SK-N-SH treated with all-trans-retinoic acid at 6 μM for 48 hours (cell line): ENCODE measurements around the gene MACROH2A2.

Source experiments
- ATAC-seq: fragments of 200-7000 bp; cut with Tn5 transposase; 3 replicates; pipeline ENCODE4 v1.9.1; 2020; ENCODE audit warnings: mild to moderate bottlenecking, moderate library complexity
- ARNTL ChIP-seq: fragments of 450-650 bp; formaldehyde crosslinking; IDR thresholded peaks from 2 replicates; pipeline ENCODE4 v1.5.0; 2020; ENCODE audit warnings: low read depth, mild to moderate bottlenecking, moderate library complexity, borderline replicate concordance
- BACH2 ChIP-seq: fragments of 250-450 bp; sonication (Bioruptor Pico); IDR thresholded peaks from 2 replicates; pipeline ENCODE4 v1.9.0; 2021; ENCODE audit warnings: mild to moderate bottlenecking, borderline replicate concordance
- CREB5 ChIP-seq: fragments of 250-450 bp; sonication (Bioruptor Pico); IDR thresholded peaks from 2 replicates; pipeline ENCODE4 v1.5.1; 2020; ENCODE audit warnings: low read depth, mild to moderate bottlenecking, moderate library complexity
- CSDC2 ChIP-seq: fragments of 250-450 bp; sonication (Bioruptor Pico); IDR thresholded peaks from 2 replicates; pipeline ENCODE4 v1.5.0; 2020; ENCODE audit warnings: mild to moderate bottlenecking, moderate library complexity
- CSRNP3 ChIP-seq: fragments of 250-450 bp; sonication (Bioruptor Pico); IDR thresholded peaks from 2 replicates; pipeline ENCODE4 v1.5.1; 2021; ENCODE audit warnings: mild to moderate bottlenecking, moderate library complexity
- ESRRG ChIP-seq: fragments of 250-450 bp; sonication (Bioruptor Pico); IDR thresholded peaks from 2 replicates; pipeline ENCODE4 v1.6.1; 2021; ENCODE audit warnings: mild to moderate bottlenecking
- GLIS3 ChIP-seq: fragments of 250-450 bp; sonication (Bioruptor Pico); IDR thresholded peaks from 2 replicates; pipeline ENCODE4 v1.5.0; 2020; ENCODE audit warnings: mild to moderate bottlenecking, moderate library complexity
- ISL1 ChIP-seq: fragments of 250-450 bp; sonication (Bioruptor Pico); IDR thresholded peaks from 2 replicates; pipeline ENCODE4 v2.1.2; 2022; ENCODE audit warnings: mild to moderate bottlenecking, moderate library complexity
- OSR1 ChIP-seq: fragments of 250-450 bp; sonication (Bioruptor Pico); IDR thresholded peaks from 2 replicates; pipeline ENCODE4 v1.8.0; 2022; ENCODE audit warnings: moderate library complexity, mild to moderate bottlenecking, inconsistent platforms
- PATZ1 ChIP-seq: fragments of 250-450 bp; sonication (Bioruptor Pico); IDR thresholded peaks from 2 replicates; pipeline ENCODE4 v1.8.0; 2020; ENCODE audit warnings: mild to moderate bottlenecking, moderate library complexity, borderline replicate concordance
- PPARA ChIP-seq: fragments of 250-450 bp; sonication (Bioruptor Pico); IDR thresholded peaks from 2 replicates; pipeline ENCODE4 v1.5.0; 2020; ENCODE audit warnings: mild to moderate bottlenecking, borderline replicate concordance
- RARB ChIP-seq: fragments of 250-450 bp; sonication (Bioruptor Pico); IDR thresholded peaks from 2 replicates; pipeline ENCODE4 v1.8.0; 2021; ENCODE audit warnings: mild to moderate bottlenecking, moderate library complexity
- SNAI2 ChIP-seq: fragments of 250-450 bp; sonication (Bioruptor Pico); IDR thresholded peaks from 2 replicates; pipeline ENCODE4 v1.5.0; 2020; ENCODE audit warnings: mild to moderate bottlenecking, moderate library complexity
- TCF4 ChIP-seq: fragments of 250-450 bp; sonication (Bioruptor Pico); IDR thresholded peaks from 2 replicates; pipeline ENCODE4 v1.8.0; 2021; ENCODE audit warnings: mild to moderate bottlenecking, moderate library complexity, borderline replicate concordance
- TOX ChIP-seq: fragments of 250-450 bp; sonication (Bioruptor Pico); IDR thresholded peaks from 2 replicates; pipeline ENCODE4 v1.8.0; 2021; ENCODE audit warnings: mild to moderate bottlenecking, moderate library complexity, borderline replicate concordance
- ZC3H10 ChIP-seq: fragments of 250-450 bp; sonication (Bioruptor Pico); IDR thresholded peaks from 2 replicates; pipeline ENCODE4 v1.5.1; 2021; ENCODE audit warnings: mild to moderate bottlenecking, moderate library complexity
- ZFP30 ChIP-seq: fragments of 450-650 bp; formaldehyde crosslinking; IDR thresholded peaks from 2 replicates; pipeline ENCODE4 v1.5.0; 2022; ENCODE audit warnings: mild to moderate bottlenecking, moderate library complexity
- ZNF565 ChIP-seq: fragments of 450-650 bp; formaldehyde crosslinking; conservative IDR thresholded peaks from 2 replicates; pipeline ENCODE4 v1.5.0; 2020; ENCODE audit warnings: low read depth, mild to moderate bottlenecking, moderate library complexity
- ZNF70 ChIP-seq: fragments of 450-650 bp; formaldehyde crosslinking; IDR thresholded peaks from 2 replicates; pipeline ENCODE4 v1.5.0; 2020; ENCODE audit warnings: mild to moderate bottlenecking, moderate library complexity
- ZNF8 ChIP-seq: fragments of 450-650 bp; formaldehyde crosslinking; IDR thresholded peaks from 2 replicates; pipeline ENCODE4 v1.5.0; 2020; ENCODE audit warnings: mild to moderate bottlenecking, moderate library complexity
- TF ChIP-seq, protein P1 (sequence below): fragments of 250-450 bp; sonication (Bioruptor Pico); IDR thresholded peaks from 2 replicates; pipeline ENCODE4 v1.8.0; 2021; ENCODE audit warnings: low read depth, mild to moderate bottlenecking, moderate library complexity, borderline replicate concordance
- TF ChIP-seq, protein P2 (sequence below): fragments of 250-450 bp; sonication (Bioruptor Pico); IDR thresholded peaks from 2 replicates; pipeline ENCODE4 v1.5.0; 2020; ENCODE audit warnings: mild to moderate bottlenecking, moderate library complexity

Gene MACROH2A2

GRCh38 chr10:70087616-70088307 is 35.1 kb downstream of the MACROH2A2 start:
- ATAC-seq, result no peak
- no peak for TF ChIP-seq ARNTL (CRISPR knock-in tag)
- no peak for TF ChIP-seq ESRRG
- TF ChIP-seq BACH2, result no peak
- no peak for TF ChIP-seq SNAI2 (CRISPR knock-in tag)
- no peak for TF ChIP-seq TOX
- TF ChIP-seq ZNF70 (CRISPR knock-in tag), result no peak
- TF ChIP-seq CSRNP3 (CRISPR knock-in tag), result no peak
- no peak for TF ChIP-seq TCF4
- TF ChIP-seq ZNF565 (CRISPR knock-in tag), result no peak

DNA sequence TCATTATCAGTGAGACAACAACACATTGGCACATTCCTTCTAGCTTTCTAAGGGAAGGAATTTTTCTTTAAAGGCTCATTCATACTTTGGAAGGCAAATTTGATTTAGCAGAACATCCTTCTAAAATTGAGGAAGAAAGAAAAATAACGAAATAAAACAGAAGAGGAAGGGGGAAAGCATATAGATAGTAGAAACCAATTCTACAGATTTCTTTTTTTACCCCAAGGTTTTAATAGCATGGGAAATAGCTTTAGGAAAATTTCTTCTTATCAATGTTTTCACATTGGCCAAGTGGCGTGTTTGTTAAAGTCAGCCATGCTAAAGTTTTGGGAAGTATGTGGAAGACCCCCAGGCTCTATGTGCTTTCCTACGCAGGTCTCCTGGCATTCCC is 35.7 kb downstream of the MACROH2A2 start:
- TF ChIP-seq ZC3H10, result no peak
- TF ChIP-seq SNAI2 (CRISPR knock-in tag), result no peak
- no peak for TF ChIP-seq ISL1 (CRISPR knock-in tag)
- no peak for TF ChIP-seq CREB5 (CRISPR knock-in tag)
- no peak for TF ChIP-seq BACH2
- TF ChIP-seq TOX, result no peak
- no peak for TF ChIP-seq ESRRG
- TF ChIP-seq ZNF8 (CRISPR knock-in tag), result no peak
- TF ChIP-seq ZFP30, result no peak
- TF ChIP-seq, protein P1, sequence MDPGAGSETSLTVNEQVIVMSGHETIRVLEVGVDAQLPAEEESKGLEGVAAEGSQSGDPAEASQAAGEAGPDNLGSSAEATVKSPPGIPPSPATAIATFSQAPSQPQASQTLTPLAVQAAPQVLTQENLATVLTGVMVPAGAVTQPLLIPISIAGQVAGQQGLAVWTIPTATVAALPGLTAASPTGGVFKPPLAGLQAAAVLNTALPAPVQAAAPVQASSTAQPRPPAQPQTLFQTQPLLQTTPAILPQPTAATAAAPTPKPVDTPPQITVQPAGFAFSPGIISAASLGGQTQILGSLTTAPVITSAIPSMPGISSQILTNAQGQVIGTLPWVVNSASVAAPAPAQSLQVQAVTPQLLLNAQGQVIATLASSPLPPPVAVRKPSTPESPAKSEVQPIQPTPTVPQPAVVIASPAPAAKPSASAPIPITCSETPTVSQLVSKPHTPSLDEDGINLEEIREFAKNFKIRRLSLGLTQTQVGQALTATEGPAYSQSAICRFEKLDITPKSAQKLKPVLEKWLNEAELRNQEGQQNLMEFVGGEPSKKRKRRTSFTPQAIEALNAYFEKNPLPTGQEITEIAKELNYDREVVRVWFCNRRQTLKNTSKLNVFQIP (CRISPR knock-in tag), result no peak
- TF ChIP-seq, protein P2, sequence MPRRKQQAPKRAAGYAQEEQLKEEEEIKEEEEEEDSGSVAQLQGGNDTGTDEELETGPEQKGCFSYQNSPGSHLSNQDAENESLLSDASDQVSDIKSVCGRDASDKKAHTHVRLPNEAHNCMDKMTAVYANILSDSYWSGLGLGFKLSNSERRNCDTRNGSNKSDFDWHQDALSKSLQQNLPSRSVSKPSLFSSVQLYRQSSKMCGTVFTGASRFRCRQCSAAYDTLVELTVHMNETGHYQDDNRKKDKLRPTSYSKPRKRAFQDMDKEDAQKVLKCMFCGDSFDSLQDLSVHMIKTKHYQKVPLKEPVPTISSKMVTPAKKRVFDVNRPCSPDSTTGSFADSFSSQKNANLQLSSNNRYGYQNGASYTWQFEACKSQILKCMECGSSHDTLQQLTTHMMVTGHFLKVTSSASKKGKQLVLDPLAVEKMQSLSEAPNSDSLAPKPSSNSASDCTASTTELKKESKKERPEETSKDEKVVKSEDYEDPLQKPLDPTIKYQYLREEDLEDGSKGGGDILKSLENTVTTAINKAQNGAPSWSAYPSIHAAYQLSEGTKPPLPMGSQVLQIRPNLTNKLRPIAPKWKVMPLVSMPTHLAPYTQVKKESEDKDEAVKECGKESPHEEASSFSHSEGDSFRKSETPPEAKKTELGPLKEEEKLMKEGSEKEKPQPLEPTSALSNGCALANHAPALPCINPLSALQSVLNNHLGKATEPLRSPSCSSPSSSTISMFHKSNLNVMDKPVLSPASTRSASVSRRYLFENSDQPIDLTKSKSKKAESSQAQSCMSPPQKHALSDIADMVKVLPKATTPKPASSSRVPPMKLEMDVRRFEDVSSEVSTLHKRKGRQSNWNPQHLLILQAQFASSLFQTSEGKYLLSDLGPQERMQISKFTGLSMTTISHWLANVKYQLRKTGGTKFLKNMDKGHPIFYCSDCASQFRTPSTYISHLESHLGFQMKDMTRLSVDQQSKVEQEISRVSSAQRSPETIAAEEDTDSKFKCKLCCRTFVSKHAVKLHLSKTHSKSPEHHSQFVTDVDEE (CRISPR knock-in tag), result no peak
- no peak for TF ChIP-seq OSR1 (CRISPR knock-in tag)
- TF ChIP-seq ZNF565 (CRISPR knock-in tag), result no peak
- TF ChIP-seq GLIS3 (CRISPR knock-in tag), result no peak
- no peak for TF ChIP-seq CSDC2 (CRISPR knock-in tag)
- no peak for TF ChIP-seq PPARA (CRISPR knock-in tag)
- no peak for TF ChIP-seq PATZ1
- ATAC-seq, result no peak

DNA sequence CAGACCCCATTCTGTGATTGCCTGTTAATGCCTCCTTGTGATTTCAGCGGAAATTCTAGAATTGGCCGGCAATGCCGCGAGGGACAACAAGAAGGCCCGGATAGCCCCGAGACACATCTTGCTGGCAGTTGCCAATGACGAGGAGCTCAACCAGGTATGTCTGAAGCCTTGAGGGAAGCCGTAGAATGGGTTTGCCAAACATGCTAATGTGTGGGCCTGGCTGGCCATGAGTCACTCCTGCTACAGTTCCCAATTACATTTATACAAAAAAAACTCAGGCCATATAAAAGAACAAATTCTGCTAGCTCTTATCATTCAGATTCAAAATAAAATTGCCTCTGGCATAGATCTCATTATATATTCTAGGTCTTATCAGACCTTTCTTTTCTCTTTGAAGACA is 37.4 kb downstream of the MACROH2A2 start:
- TF ChIP-seq CSDC2 (CRISPR knock-in tag) (no peak), OSR1 (CRISPR knock-in tag) (no peak), ARNTL (CRISPR knock-in tag) (no peak), ZNF8 (CRISPR knock-in tag) (no peak), TCF4 (no peak), TOX (no peak), CSRNP3 (CRISPR knock-in tag) (no peak), RARB (CRISPR knock-in tag) (no peak)
- ATAC-seq, result no peak
